Fibroblast of lung (primary cell): ENCODE measurements around the gene FBLN1. TPM values are rescaled to one million over a fixed set of nuclear protein-coding genes. Genes with fewer than 3 reads are reported as not detected.

Experiments
- DNase-seq, 2 donors: peaks; one replicate each; pipeline versions ENCODE4 v3.0.0 to v3.0.0-alpha.2; 2010; ENCODE audit warnings: low read depth in 2 of 2
- H2AFZ ChIP-seq: 2 replicates; pipeline ENCODE4 v1.5.1; 2012; ENCODE audit warnings: low read length, control low read depth, inconsistent platforms
- H3K27ac ChIP-seq: 2 replicates; pipeline ENCODE4 v1.5.1; 2011; ENCODE audit warnings: low read length, control low read depth; ENCODE audit not compliant: insufficient read depth
- H3K27me3 ChIP-seq: 2 replicates; pipeline ENCODE4 v1.5.1; 2011; ENCODE audit warnings: mild to moderate bottlenecking, low read length; ENCODE audit not compliant: control insufficient read depth, insufficient read depth
- H3K36me3 ChIP-seq: 2 replicates; pipeline ENCODE4 v1.5.1; 2011; ENCODE audit warnings: low read length; ENCODE audit not compliant: control insufficient read depth, insufficient read depth
- H3K4me1 ChIP-seq: 2 replicates; pipeline ENCODE4 v1.5.1; 2011; ENCODE audit warnings: low read length; ENCODE audit not compliant: control insufficient read depth, insufficient read depth; ENCODE audit errors: extremely low read depth
- H3K4me2 ChIP-seq: 2 replicates; pipeline ENCODE4 v1.5.1; 2011; ENCODE audit warnings: low read length, control low read depth; ENCODE audit not compliant: insufficient read depth; ENCODE audit errors: extremely low read depth
- H3K4me3 ChIP-seq, 4 experiments: fragments of 200-600 bp in 1 of 4; sonication (generic) in 1 of 4; replicated peaks in 1 of 4; 2 replicates each; pipeline ENCODE4 v1.5.1; 2011 to 2016; ENCODE audit warnings: low read length in 4 of 4, low read depth in 3 of 4, mild to moderate bottlenecking in 3 of 4, control low read depth in 2 of 4, inconsistent platforms in 1 of 4, mixed read lengths in 1 of 4; ENCODE audit not compliant: insufficient read depth in 1 of 4; ENCODE audit errors: control extremely low read depth in 1 of 4
- H3K79me2 ChIP-seq: 2 replicates; pipeline ENCODE4 v1.5.1; 2012; ENCODE audit warnings: mild to moderate bottlenecking, low read length, inconsistent platforms; ENCODE audit not compliant: control insufficient read depth, insufficient read depth
- H3K9ac ChIP-seq: 2 replicates; pipeline ENCODE4 v1.5.1; 2011; ENCODE audit warnings: mild to moderate bottlenecking, low read length, control low read depth; ENCODE audit not compliant: insufficient read depth
- H3K9me3 ChIP-seq: 2 replicates; pipeline ENCODE4 v1.5.1; 2012; ENCODE audit warnings: low read depth, low read length; ENCODE audit not compliant: control insufficient read depth, insufficient read depth
- H4K20me1 ChIP-seq: 2 replicates; pipeline ENCODE4 v1.5.1; 2011; ENCODE audit warnings: low read length; ENCODE audit not compliant: control insufficient read depth, insufficient read depth; ENCODE audit errors: extremely low read depth
- CTCF ChIP-seq, 2 donors: IDR thresholded peaks in 1 of 2; conservative IDR thresholded peaks in 1 of 2; 1 replicate in 1 of 2; 2 replicates in 1 of 2; pipeline ENCODE4 v1.5.1; 2011 to 2012; ENCODE audit warnings: low read length in 2 of 2, control low read depth in 1 of 2, inconsistent platforms in 1 of 2, low read depth in 1 of 2, mild to moderate bottlenecking in 1 of 2
- EZH2 ChIP-seq: IDR thresholded peaks from 2 replicates; pipeline ENCODE4 v1.5.1; 2012; ENCODE audit warnings: low read length, control low read depth, mild to moderate bottlenecking; ENCODE audit errors: missing control alignments
- polyA plus RNA-seq, 2 donors: library from polyadenylated mRNA; depleted of rRNA in 1 of 2; stranded (reverse) in 1 of 2; unstranded in 1 of 2; fragments of >200 nt; gene quantifications; 2 replicates each; pipeline ENCODE4 v1.2.1, GENCODE V29; 2011 to 2012; ENCODE audit warnings: missing spikeins in 1 of 2
- total RNA-seq: library from RNA; depleted of rRNA; stranded (reverse); fragments of >200 nt; gene quantifications from 2 replicates; pipeline ENCODE4 v1.2.1, GENCODE V29; 2014

Gene FBLN1
- total and polyA plus RNA-seq, 2 donors (not counting 1 experiment from before 2014, with no cell fraction given): 134 to 270 TPM

GRCh38 chr22:45518136-45518535, 15.5 kb downstream of the FBLN1 start:
- DNase-seq: no peak
- H4K20me1 ChIP-seq: peaks cover 2% of the 10 kb centered on the region
- no peaks in the 10 kb centered on the region for H3K79me2 ChIP-seq
- H3K4me3 ChIP-seq: no peak overlapping the region
- H2AFZ ChIP-seq: no peak overlapping the region
- peaks cover 6% of the 10 kb centered on the region for H3K36me3 ChIP-seq
- no peak for TF ChIP-seq EZH2
- no peak for TF ChIP-seq CTCF (conservative IDR thresholded peaks at IDR 0.05 in 1 of 2, IDR thresholded peaks at IDR 0.05 in 1 of 2; ENCODE audit: low read depth in 1 of 2, low read length in 2 of 2)
- peaks cover 22% of the 10 kb centered on the region for H3K4me1 ChIP-seq
- H3K27ac ChIP-seq: no peak overlapping the region
- peaks cover 2% of the 10 kb centered on the region for H3K27me3 ChIP-seq
- no peak overlapping the region for H3K4me2 ChIP-seq
- no peaks in the 10 kb centered on the region for H3K9me3 ChIP-seq
- no peak overlapping the region for H3K9ac ChIP-seq

- Histone ChIP-seq H3K9ac (no peak overlapping the region), H3K79me2 (no peaks in the 10 kb centered on the region), H3K36me3 (peaks cover 6% of the 10 kb centered on the region), H3K27me3 (peaks cover 2% of the 10 kb centered on the region), H3K9me3 (no peaks in the 10 kb centered on the region), H3K4me3 (no peak overlapping the region), H4K20me1 (peaks cover 2% of the 10 kb centered on the region), H2AFZ (no peak overlapping the region), H3K4me2 (no peak overlapping the region), H3K27ac (no peak overlapping the region), H3K4me1 (peaks cover 22% of the 10 kb centered on the region)
- peak in 1 of 2 donors; percentile 76 for DNase-seq
- TF ChIP-seq CTCF (conservative IDR thresholded peaks at IDR 0.05 in 1 of 2, IDR thresholded peaks at IDR 0.05 in 1 of 2; ENCODE audit: low read depth in 1 of 2, low read length in 2 of 2) (no peak), EZH2 (no peak)
Measured at GRCh38 chr22:45518580-45518991, 15.9 kb downstream of the FBLN1 start.

DNA sequence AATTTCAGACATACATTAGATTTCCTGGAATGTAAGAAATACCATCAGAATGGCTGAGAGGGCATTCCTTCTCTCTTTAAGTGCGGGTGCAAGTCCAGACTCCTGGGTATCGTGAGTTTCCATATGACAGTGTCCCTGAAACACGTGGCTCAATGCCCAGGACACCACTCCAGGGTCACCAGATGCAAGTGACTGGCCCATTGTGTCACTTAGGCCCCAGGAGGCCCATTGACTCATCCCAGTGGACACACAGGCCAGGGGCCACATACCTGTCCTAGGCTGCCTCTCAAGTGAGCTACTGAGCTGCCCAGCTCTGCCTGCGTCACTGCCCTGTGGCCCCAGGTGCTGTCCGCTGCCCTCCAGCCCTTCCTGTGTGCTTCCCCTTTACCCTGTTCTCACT, 18.5 kb downstream of the FBLN1 start:
- Histone ChIP-seq H3K4me3 (no peak overlapping the region), H3K27me3 (peaks cover 2% of the 10 kb centered on the region), H3K9ac (no peak overlapping the region), H2AFZ (no peak overlapping the region), H3K79me2 (no peaks in the 10 kb centered on the region), H4K20me1 (no peaks in the 10 kb centered on the region), H3K4me1 (peaks cover 12% of the 10 kb centered on the region), H3K4me2 (no peak overlapping the region), H3K27ac (no peak overlapping the region), H3K36me3 (peaks cover 8% of the 10 kb centered on the region), H3K9me3 (no peaks in the 10 kb centered on the region)
- no peak for DNase-seq
- TF ChIP-seq EZH2: no peak
- TF ChIP-seq CTCF (conservative IDR thresholded peaks at IDR 0.05 in 1 of 2, IDR thresholded peaks at IDR 0.05 in 1 of 2; ENCODE audit: low read depth in 1 of 2, low read length in 2 of 2): no peak
